ENCODE data around the gene PPFIBP2.
A peak's percentile ranks its signal among the peaks of the same experiment; 100 is the strongest.

PPFIBP2 gene

GRCh38 chr11:7582338-7582985, 68.7 kb downstream of the PPFIBP2 start:
- peak; percentile 49 for DNase-seq (ENCODE audit: low read depth)
- no peak for TF ChIP-seq CTCF (IDR thresholded peaks at IDR 0.05; ENCODE audit: low read length, missing control alignments)
- no peak overlapping the region for H3K4me3 ChIP-seq (replicated peaks; ENCODE audit: low read depth, low read length)

GRCh38 chr11:7583248-7583647, 69.4 kb downstream of the PPFIBP2 start:
- DNase-seq (ENCODE audit: low read depth) = no peak
- no peak for TF ChIP-seq CTCF (IDR thresholded peaks at IDR 0.05; ENCODE audit: low read length, missing control alignments)

GRCh38 chr11:7584910-7585309, 71.1 kb downstream of the PPFIBP2 start:
- DNase-seq (ENCODE audit: low read depth) = no peak
- TF ChIP-seq CTCF (IDR thresholded peaks at IDR 0.05; ENCODE audit: low read length, missing control alignments) = no peak
- no peak overlapping the region for H3K4me3 ChIP-seq (replicated peaks; ENCODE audit: low read depth, low read length)

More at GRCh38 chr11:7583248-7583647, 69.4 kb downstream of the PPFIBP2 start:
- no peak overlapping the region for H3K4me3 ChIP-seq (replicated peaks; ENCODE audit: low read depth, low read length)

GRCh38 chr11:7585816-7586215, 72.0 kb downstream of the PPFIBP2 start:
- TF ChIP-seq CTCF (IDR thresholded peaks at IDR 0.05; ENCODE audit: low read length, missing control alignments) = no peak
- no peak overlapping the region for H3K4me3 ChIP-seq (replicated peaks; ENCODE audit: low read depth, low read length)
- no peak for DNase-seq (ENCODE audit: low read depth)

- no peak for DNase-seq (ENCODE audit: low read depth)
- TF ChIP-seq CTCF (IDR thresholded peaks at IDR 0.05; ENCODE audit: low read length, missing control alignments) = no peak
- no peak overlapping the region for H3K4me3 ChIP-seq (replicated peaks; ENCODE audit: low read depth, low read length)
These were observed 72.6 kb downstream of the PPFIBP2 start for GRCh38 chr11:7586376-7586775.

GRCh38 chr11:7587712-7588111, 73.9 kb downstream of the PPFIBP2 start:
- TF ChIP-seq CTCF (IDR thresholded peaks at IDR 0.05; ENCODE audit: low read length, missing control alignments) = no peak
- no peak for DNase-seq (ENCODE audit: low read depth)
- H3K4me3 ChIP-seq (replicated peaks; ENCODE audit: low read depth, low read length) = no peak overlapping the region

- no peak overlapping the region for H3K4me3 ChIP-seq (replicated peaks; ENCODE audit: low read depth, low read length)
- no peak for TF ChIP-seq CTCF (IDR thresholded peaks at IDR 0.05; ENCODE audit: low read length, missing control alignments)
- no peak for DNase-seq (ENCODE audit: low read depth)
These were observed 76.1 kb downstream of the PPFIBP2 start for GRCh38 chr11:7589861-7590260.

All from fibroblast of pulmonary artery (primary cell).